NCI-H2029 (cell line): Measurements from ENCODE around the gene RNASET2.

Experiments
- DNase-seq: peaks from one replicate; lab custom pipeline; 2025; lab: John Stamatoyannopoulos, UW

The RNASET2 gene

GRCh38 chr6:166946125-166946524 lies 10.2 kb downstream of the RNASET2 start:
- DNase-seq, result no peak

- no peak for DNase-seq
Observed at GRCh38 chr6:166944666-166945256, 11.6 kb downstream of the RNASET2 start.

GRCh38 chr6:166942393-166943168 lies 13.8 kb downstream of the RNASET2 start:
- no peak for DNase-seq

- no peak for DNase-seq
Observed at GRCh38 chr6:166940643-166941068, 15.7 kb downstream of the RNASET2 start.

- no peak for DNase-seq
Observed at GRCh38 chr6:166939894-166940293, 16.5 kb downstream of the RNASET2 start.

- DNase-seq, result no peak
Observed at GRCh38 chr6:166939345-166939744, 17.0 kb downstream of the RNASET2 start.

- DNase-seq, result no peak
Observed at GRCh38 chr6:166938704-166939103, 17.6 kb downstream of the RNASET2 start.

GRCh38 chr6:166938150-166938549 lies 18.2 kb downstream of the RNASET2 start:
- DNase-seq, result no peak

- no peak for DNase-seq
Observed at GRCh38 chr6:166937746-166938145, 18.6 kb downstream of the RNASET2 start.

GRCh38 chr6:166936079-166936787 lies 20.1 kb downstream of the RNASET2 start:
- DNase-seq, result no peak

GRCh38 chr6:166935353-166935752 lies 21.0 kb downstream of the RNASET2 start:
- DNase-seq, result no peak

GRCh38 chr6:166934174-166934573 lies 22.2 kb downstream of the RNASET2 start:
- no peak for DNase-seq

GRCh38 chr6:166933396-166933795 lies 23.0 kb downstream of the RNASET2 start:
- DNase-seq, result no peak

- DNase-seq, result no peak
Observed at GRCh38 chr6:166932616-166933015, 23.7 kb downstream of the RNASET2 start.

- DNase-seq, result no peak
Observed at GRCh38 chr6:166932116-166932515, 24.2 kb downstream of the RNASET2 start.

GRCh38 chr6:166931426-166931970 lies 24.9 kb downstream of the RNASET2 start:
- DNase-seq, result no peak

GRCh38 chr6:166930354-166930891 lies 25.9 kb downstream of the RNASET2 start:
- no peak for DNase-seq

- DNase-seq, result no peak
Observed at GRCh38 chr6:166929542-166930189, 26.7 kb downstream of the RNASET2 start.

GRCh38 chr6:166928644-166929541 lies 27.5 kb downstream of the RNASET2 start:
- no peak for DNase-seq

- no peak for DNase-seq
Observed at GRCh38 chr6:166927935-166928643, 28.3 kb downstream of the RNASET2 start.
